Measurements from ENCODE around the gene DKK2.
A peak's percentile ranks its signal among the peaks of the same experiment; 100 is the strongest.
"Not testable (repeated sequence)": the region's sequence is repeated elsewhere in the genome, so short reads cannot be mapped to it uniquely, and the experiment has no call there.

Gene DKK2

DNA sequence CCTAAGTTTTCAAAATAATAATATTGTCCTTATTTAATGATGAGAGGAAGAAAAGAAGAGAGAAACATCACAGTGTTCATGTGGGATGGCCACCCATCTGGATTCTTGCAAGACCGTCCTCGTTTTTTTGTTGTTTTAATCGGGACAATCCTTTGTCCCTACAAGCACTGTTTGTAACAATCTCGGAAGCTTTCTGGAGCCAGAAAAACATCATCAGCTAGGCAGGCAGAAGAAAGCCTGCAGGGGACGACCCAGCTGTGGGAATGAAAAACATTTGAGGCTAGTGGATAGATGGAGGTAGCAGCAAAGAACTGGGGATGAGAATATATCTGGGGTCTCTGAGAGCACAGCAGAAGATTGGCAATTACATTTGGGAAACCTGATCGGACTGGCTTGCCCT is 105.6 kb downstream of the DKK2 start:
- no peak for DNase-seq (ENCODE audit: low read depth)
- TF ChIP-seq, protein P1, sequence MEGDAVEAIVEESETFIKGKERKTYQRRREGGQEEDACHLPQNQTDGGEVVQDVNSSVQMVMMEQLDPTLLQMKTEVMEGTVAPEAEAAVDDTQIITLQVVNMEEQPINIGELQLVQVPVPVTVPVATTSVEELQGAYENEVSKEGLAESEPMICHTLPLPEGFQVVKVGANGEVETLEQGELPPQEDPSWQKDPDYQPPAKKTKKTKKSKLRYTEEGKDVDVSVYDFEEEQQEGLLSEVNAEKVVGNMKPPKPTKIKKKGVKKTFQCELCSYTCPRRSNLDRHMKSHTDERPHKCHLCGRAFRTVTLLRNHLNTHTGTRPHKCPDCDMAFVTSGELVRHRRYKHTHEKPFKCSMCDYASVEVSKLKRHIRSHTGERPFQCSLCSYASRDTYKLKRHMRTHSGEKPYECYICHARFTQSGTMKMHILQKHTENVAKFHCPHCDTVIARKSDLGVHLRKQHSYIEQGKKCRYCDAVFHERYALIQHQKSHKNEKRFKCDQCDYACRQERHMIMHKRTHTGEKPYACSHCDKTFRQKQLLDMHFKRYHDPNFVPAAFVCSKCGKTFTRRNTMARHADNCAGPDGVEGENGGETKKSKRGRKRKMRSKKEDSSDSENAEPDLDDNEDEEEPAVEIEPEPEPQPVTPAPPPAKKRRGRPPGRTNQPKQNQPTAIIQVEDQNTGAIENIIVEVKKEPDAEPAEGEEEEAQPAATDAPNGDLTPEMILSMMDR (conservative IDR thresholded peaks at IDR 0.05; ENCODE audit: control insufficient read depth, insufficient read depth, low read depth, low read length) = no peak
- no peak overlapping the region for H3K4me3 ChIP-seq (ENCODE audit: control insufficient read depth, low read depth, low read length)

DNA sequence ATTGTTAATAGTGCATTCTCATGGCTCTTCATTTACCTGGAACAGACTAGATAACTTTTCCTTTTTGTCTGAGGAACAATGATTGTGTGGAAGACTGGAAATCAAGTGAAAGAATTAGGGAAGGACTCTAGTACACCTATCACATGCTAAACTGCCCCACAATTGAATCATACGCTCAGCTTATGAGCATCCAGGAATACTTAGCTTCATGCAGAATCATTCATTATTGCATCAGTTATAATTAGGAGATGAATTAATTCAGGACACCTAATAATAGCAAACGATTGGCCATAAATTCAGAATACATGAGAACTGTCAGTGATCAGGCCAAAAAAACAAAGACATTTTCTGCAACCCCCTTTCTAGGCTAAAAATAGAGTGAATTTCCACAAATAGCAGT is 106.9 kb downstream of the DKK2 start:
- no peak for DNase-seq (ENCODE audit: low read depth)
- no peak overlapping the region for H3K4me3 ChIP-seq (ENCODE audit: control insufficient read depth, low read depth, low read length)
- TF ChIP-seq, protein P1 (conservative IDR thresholded peaks at IDR 0.05; ENCODE audit: control insufficient read depth, insufficient read depth, low read depth, low read length) = no peak

DNA sequence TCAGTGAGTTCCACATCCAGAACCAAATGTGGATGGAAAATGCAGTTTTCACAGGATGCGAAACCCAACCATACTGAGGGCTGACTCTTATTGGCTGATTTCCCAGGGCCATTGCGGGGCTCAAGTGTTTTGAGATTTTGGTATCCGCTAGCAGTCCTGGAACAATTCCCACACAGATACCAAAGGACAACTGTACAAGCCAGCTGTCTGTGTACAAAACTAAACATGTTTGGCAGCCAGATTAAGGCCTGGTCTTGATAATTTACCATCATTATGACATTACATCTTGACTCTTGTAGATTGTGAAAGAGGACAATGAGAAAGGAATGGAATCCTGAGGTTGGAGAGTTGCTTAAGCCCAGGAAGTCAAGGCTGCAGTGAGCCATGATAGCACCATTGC is 121.9 kb downstream of the DKK2 start:
- TF ChIP-seq, protein P1 (conservative IDR thresholded peaks at IDR 0.05; ENCODE audit: control insufficient read depth, insufficient read depth, low read depth, low read length) = no peak
- H3K4me3 ChIP-seq (ENCODE audit: control insufficient read depth, low read depth, low read length) = no peak overlapping the region
- peak; percentile 9 for DNase-seq (ENCODE audit: low read depth)

DNA sequence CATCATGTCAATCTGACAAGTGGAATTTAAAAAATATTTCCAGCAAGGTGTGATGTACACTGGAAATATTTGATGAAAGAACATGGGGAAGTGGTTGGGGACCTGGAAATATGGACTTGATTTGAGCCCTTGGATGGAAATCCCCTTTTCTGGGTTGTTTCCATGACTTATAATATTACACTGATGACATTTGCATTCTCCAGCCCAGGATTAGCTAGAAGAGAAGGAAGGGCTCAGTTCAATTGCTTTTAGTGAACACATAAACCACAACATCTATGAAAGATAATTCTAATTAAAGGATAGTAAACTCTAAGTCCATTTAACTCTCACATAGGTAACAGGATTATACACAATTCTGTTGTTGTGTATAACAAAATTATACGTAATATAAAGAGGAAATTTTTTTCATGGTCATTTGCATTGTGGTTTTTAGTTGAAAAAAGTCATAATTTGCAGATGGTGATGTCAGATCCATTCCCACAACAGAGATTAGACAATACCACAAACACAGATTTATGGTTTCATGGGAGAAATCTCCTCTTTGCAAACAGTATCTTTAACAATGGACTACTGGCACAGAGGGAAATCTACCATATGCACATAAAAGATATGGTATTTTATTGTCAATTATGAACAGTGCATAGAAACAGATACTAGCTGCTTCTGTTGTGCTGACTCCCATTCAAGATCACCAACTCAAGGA is 126.5 kb downstream of the DKK2 start:
- no peak overlapping the region for H3K4me3 ChIP-seq (ENCODE audit: control insufficient read depth, low read depth, low read length)
- TF ChIP-seq, protein P1 (conservative IDR thresholded peaks at IDR 0.05; ENCODE audit: control insufficient read depth, insufficient read depth, low read depth, low read length) = no peak
- no peak for DNase-seq (ENCODE audit: low read depth)

DNA sequence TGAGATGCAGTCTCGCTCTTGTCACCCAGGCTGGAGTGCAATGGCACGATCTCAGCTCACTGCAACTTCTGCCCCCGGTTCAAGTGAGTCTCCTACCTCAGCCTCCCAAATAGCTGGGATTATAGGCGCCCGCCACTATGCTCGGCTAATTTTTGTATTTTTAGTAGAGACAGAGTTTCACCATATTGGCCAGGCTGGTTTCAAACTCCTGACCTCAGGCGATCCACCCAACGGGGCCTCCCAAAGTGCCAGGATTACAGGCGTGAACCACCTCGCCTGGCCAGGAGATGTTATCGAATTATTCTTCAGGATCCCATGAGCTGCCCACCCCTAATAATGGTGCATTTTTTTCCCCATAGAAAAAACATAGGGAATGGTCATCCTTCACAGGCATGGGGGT is 128.1 kb downstream of the DKK2 start:
- H3K4me3 ChIP-seq (ENCODE audit: control insufficient read depth, low read depth, low read length); DNase-seq (ENCODE audit: low read depth): not testable (repeated sequence)

DNA sequence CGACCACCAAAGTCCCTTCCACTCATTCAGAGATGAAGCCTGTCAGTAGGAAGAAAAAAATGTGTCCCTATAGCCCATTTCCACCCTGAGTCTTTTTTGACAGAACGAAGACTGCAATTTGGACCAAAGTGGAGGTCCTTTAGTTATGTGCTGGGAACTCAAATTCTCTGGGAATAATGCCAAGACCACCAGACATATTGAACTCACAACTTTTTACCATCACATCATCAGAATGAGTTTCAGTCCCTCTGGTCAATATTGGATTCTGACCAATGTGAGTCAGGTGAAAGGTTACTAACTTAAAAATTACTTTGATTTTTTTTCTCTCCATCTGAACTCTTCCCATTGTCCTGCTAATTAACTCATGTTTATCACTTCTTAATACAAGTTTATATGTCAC is 128.9 kb downstream of the DKK2 start:
- TF ChIP-seq, protein P1 (conservative IDR thresholded peaks at IDR 0.05; ENCODE audit: control insufficient read depth, insufficient read depth, low read depth, low read length) = no peak
- DNase-seq (ENCODE audit: low read depth) = no peak
- no peak overlapping the region for H3K4me3 ChIP-seq (ENCODE audit: control insufficient read depth, low read depth, low read length)

DNA sequence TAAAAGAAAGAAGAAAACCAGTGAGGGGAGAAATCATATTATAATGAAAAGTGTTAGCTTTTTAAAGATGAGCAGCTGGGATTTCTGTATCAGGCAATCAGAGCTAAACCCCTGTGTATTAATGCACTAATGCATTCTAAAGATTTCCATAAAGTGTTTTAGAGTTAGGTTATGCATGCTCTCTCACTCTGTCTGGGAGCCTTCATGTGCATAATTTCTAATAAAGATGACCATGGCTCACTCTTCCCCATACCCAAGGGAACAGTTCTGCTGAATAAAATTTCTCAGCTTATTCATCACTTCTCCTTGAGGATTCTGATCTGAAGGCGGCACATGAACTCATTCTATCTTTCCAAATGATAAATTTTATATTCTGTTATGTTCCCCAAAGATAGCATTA is 129.4 kb downstream of the DKK2 start:
- TF ChIP-seq, protein P1 (conservative IDR thresholded peaks at IDR 0.05; ENCODE audit: control insufficient read depth, insufficient read depth, low read depth, low read length) = no peak
- no peak overlapping the region for H3K4me3 ChIP-seq (ENCODE audit: control insufficient read depth, low read depth, low read length)
- DNase-seq (ENCODE audit: low read depth) = no peak
